ENCODE measurements around the gene SLC25A12. TPM values are rescaled to one million over a fixed set of nuclear protein-coding genes. Genes with fewer than 3 reads are reported as not detected.
A peak's percentile ranks its signal among the peaks of the same experiment; 100 is the strongest.
"Not testable (repeated sequence)": the region's sequence is repeated elsewhere in the genome, so short reads cannot be mapped to it uniquely, and the experiment has no call there.

Gene SLC25A12
- total RNA-seq, 5 donors from 2014 or later (not counting 1 experiment from before 2014, with no cell fraction given): 11.7 to 19.0 (median 13.3) TPM

DNA sequence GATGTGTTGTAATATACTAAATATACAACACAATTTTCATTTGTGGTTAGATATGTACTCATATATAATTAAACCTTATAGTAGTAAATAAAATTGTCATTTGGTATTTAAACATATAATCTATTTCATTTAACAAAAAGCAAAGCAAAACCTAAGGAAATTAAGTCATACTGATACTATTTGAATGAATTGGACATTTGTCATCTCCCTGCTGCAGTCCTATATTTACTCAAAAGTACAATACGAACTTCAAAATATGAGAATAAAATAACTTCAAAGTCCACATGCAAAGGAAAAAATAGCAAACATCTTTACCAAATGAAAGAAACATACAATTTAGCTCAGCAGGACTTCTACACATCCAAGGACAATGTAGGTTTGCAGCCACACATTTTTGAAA, 16.4 kb upstream of the SLC25A12 start:
- Histone ChIP-seq H3K4me3 (ENCODE audit: control insufficient read depth in 1 of 2, extremely low read depth in 1 of 2, low read length in 1 of 2) (no peak overlapping the region), H3K27me3 (replicated peaks in 1 of 2; ENCODE audit: control insufficient read depth in 2 of 2, extremely low read depth in 1 of 2, insufficient read depth in 2 of 2, low read length in 1 of 2) (peaks cover 0 to 7% of the 10 kb centered on the region in 2 experiments), H3K9me3 (no peaks in the 10 kb centered on the region), H3K27ac (ENCODE audit: low read length) (no peak overlapping the region), H3K4me1 (ENCODE audit: control insufficient read depth in 1 of 2, extremely low read depth in 1 of 2, insufficient read depth in 2 of 2, low read length in 2 of 2) (no peaks in the 10 kb centered on the region), H3K36me3 (ENCODE audit: control insufficient read depth in 2 of 2, extremely low read depth in 1 of 2, insufficient read depth in 1 of 2, low read length in 1 of 2) (no peaks in the 10 kb centered on the region)
- no peaks in the 10 kb centered on the region for H3K4me1 Mint-ChIP-seq
- ATAC-seq (replicated peaks in 1 of 4) (no peak), DNase-seq (no peak)
- no peaks in the 10 kb centered on the region for H3K36me3 Mint-ChIP-seq
- no peak overlapping the region for H3K4me3 Mint-ChIP-seq
- no peaks in the 10 kb centered on the region for H3K9me3 Mint-ChIP-seq
- no peaks in the 10 kb centered on the region for H3K27me3 Mint-ChIP-seq
- CTCF ChIA-PET: no interaction called here
- no CpG with 5 or more reads among the region's 1 CpG for WGBS (ENCODE audit: insufficient coverage)
- no peak overlapping the region for H3K27ac Mint-ChIP-seq
- POLR2A ChIA-PET: no interaction called here

DNA sequence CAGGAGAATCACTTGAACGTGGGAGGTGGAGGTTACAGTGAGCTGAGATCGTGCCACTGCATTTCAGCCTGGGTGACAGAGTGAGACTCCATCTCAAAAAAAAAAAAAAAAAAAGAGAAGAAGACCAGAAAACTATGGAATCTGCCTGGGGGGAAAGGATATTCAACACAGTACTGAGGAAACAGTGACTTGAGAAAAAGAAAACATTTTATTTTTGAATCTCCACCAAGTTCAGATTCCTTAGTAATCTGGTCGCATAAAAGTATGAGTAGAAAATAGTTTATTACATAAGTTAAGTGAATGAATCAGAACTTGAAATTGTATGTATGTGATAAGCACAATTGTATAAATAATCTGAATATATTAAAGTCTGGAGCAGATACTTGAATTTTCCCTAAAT, 15.2 kb upstream of the SLC25A12 start:
- DNase-seq (no peak), ATAC-seq (replicated peaks in 1 of 4) (no peak)
- H3K4me1 Mint-ChIP-seq: no peaks in the 10 kb centered on the region
- no peak overlapping the region for H3K27ac Mint-ChIP-seq
- H3K9me3 Mint-ChIP-seq: no peaks in the 10 kb centered on the region
- Histone ChIP-seq H3K9me3 (no peaks in the 10 kb centered on the region), H3K36me3 (ENCODE audit: control insufficient read depth in 2 of 2, extremely low read depth in 1 of 2, insufficient read depth in 1 of 2, low read length in 1 of 2) (no peaks in the 10 kb centered on the region), H3K4me3 (ENCODE audit: control insufficient read depth in 1 of 2, extremely low read depth in 1 of 2, low read length in 1 of 2) (no peak overlapping the region), H3K27me3 (replicated peaks in 1 of 2; ENCODE audit: control insufficient read depth in 2 of 2, extremely low read depth in 1 of 2, insufficient read depth in 2 of 2, low read length in 1 of 2) (peaks cover 0 to 5% of the 10 kb centered on the region in 2 experiments), H3K27ac (ENCODE audit: low read length) (no peak overlapping the region), H3K4me1 (ENCODE audit: control insufficient read depth in 1 of 2, extremely low read depth in 1 of 2, insufficient read depth in 2 of 2, low read length in 2 of 2) (no peaks in the 10 kb centered on the region)
- no peaks in the 10 kb centered on the region for H3K36me3 Mint-ChIP-seq
- ChIA-PET POLR2A (no interaction called here), CTCF (no interaction called here)
- no CpG with 5 or more reads among the region's 3 CpGs for WGBS (ENCODE audit: insufficient coverage)
- no peak overlapping the region for H3K4me3 Mint-ChIP-seq
- peaks cover 5 to 9% of the 10 kb centered on the region in 2 donors for H3K27me3 Mint-ChIP-seq

DNA sequence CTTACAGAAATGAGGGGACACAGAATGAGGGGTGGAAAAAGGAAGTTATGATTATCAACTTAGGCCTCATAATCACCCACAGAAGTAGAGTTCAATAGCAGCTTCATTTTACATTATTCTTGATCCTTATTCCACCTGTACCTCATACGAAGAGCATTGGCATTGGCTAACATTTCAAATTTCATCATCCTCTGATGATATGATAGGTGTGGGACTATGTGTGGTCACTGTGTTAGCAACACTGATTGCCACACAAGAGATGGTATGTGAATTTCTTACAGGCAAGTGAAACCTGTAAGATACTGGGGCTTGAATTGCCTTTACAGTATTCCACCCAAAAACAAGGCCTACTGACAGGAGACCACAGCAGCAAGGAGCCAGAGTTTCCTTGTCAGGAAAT, 14.2 kb upstream of the SLC25A12 start:
- Mint-ChIP-seq H3K27ac (no peak overlapping the region), H3K4me1 (no peaks in the 10 kb centered on the region), H3K9me3 (no peaks in the 10 kb centered on the region), H3K4me3 (no peak overlapping the region), H3K27me3 (peaks cover 6 to 17% of the 10 kb centered on the region in 2 donors), H3K36me3 (no peaks in the 10 kb centered on the region)
- ChIA-PET POLR2A (no interaction called here), CTCF (interaction anchor here in 1 of 2 donors (0.6 kb wide), 1 partner anchor 199 kb away, joined by 9 read pairs; no protein-coding TSS in a partner anchor)
- Histone ChIP-seq H3K36me3 (ENCODE audit: control insufficient read depth in 2 of 2, extremely low read depth in 1 of 2, insufficient read depth in 1 of 2, low read length in 1 of 2) (no peaks in the 10 kb centered on the region), H3K27me3 (replicated peaks in 1 of 2; ENCODE audit: control insufficient read depth in 2 of 2, extremely low read depth in 1 of 2, insufficient read depth in 2 of 2, low read length in 1 of 2) (peaks cover 0 to 5% of the 10 kb centered on the region in 2 experiments), H3K9me3 (no peaks in the 10 kb centered on the region), H3K27ac (ENCODE audit: low read length) (no peak overlapping the region), H3K4me1 (ENCODE audit: control insufficient read depth in 1 of 2, extremely low read depth in 1 of 2, insufficient read depth in 2 of 2, low read length in 2 of 2) (no peaks in the 10 kb centered on the region), H3K4me3 (ENCODE audit: control insufficient read depth in 1 of 2, extremely low read depth in 1 of 2, low read length in 1 of 2) (no peak overlapping the region)
- no CpG with 5 or more reads among the region's 1 CpG for WGBS (ENCODE audit: insufficient coverage)
- ATAC-seq (replicated peaks in 1 of 4) (no peak), DNase-seq (no peak)

DNA sequence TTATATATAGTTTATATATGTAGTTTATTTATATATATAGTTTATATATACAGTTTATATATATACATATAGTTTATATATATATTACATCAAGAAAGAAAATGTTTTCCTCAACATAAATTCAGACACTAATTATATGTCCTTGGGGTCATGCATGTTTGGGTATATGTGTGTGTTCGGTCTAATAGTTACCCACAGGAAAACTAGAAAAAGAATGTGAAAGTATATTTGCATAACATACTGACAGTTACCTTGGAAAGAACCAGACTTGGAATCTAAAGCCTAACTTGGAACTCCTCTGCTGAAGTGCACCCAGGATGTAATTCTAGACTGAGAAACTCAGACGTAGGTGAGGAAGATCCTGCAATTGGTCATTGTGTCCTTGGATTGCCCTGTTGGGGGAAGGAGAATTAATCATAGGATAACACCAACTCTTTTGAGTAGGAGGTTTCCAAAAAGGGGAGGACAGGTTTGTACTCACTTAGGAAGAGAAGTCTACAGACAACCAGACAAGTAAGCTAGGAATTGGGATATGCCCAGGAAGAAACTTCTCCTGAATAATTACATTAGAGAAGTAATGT, 8.9 kb upstream of the SLC25A12 start:
- WGBS (ENCODE audit: insufficient coverage): no CpG with 5 or more reads among the region's 2 CpGs
- peaks cover 0 to 2% of the 10 kb centered on the region in 2 experiments for H3K27me3 ChIP-seq (replicated peaks in 1 of 2; ENCODE audit: control insufficient read depth in 2 of 2, extremely low read depth in 1 of 2, insufficient read depth in 2 of 2, low read length in 1 of 2)
- no peaks in the 10 kb centered on the region for H3K9me3 Mint-ChIP-seq
- no peaks in the 10 kb centered on the region for H3K4me1 ChIP-seq (ENCODE audit: control insufficient read depth in 1 of 2, extremely low read depth in 1 of 2, insufficient read depth in 2 of 2, low read length in 2 of 2)
- H3K4me3 Mint-ChIP-seq: no peak overlapping the region
- H3K36me3 Mint-ChIP-seq: no peaks in the 10 kb centered on the region
- H3K27me3 Mint-ChIP-seq: peaks cover 8 to 21% of the 10 kb centered on the region in 2 donors
- DNase-seq: no peak
- POLR2A ChIA-PET: interaction anchor here in 1 of 2 donors (0.6 kb wide), 1 partner anchor 12 kb away, joined by 3 read pairs; no protein-coding TSS in a partner anchor
- H3K27ac Mint-ChIP-seq: no peak overlapping the region
- no peak for ATAC-seq (replicated peaks in 1 of 4)
- H3K36me3 ChIP-seq (ENCODE audit: control insufficient read depth in 2 of 2, extremely low read depth in 1 of 2, insufficient read depth in 1 of 2, low read length in 1 of 2): no peaks in the 10 kb centered on the region
- no peaks in the 10 kb centered on the region for H3K9me3 ChIP-seq
- no peak overlapping the region for H3K4me3 ChIP-seq (ENCODE audit: control insufficient read depth in 1 of 2, extremely low read depth in 1 of 2, low read length in 1 of 2)
- H3K27ac ChIP-seq (ENCODE audit: low read length): no peak overlapping the region
- CTCF ChIA-PET: no interaction called here
- no peaks in the 10 kb centered on the region for H3K4me1 Mint-ChIP-seq

DNA sequence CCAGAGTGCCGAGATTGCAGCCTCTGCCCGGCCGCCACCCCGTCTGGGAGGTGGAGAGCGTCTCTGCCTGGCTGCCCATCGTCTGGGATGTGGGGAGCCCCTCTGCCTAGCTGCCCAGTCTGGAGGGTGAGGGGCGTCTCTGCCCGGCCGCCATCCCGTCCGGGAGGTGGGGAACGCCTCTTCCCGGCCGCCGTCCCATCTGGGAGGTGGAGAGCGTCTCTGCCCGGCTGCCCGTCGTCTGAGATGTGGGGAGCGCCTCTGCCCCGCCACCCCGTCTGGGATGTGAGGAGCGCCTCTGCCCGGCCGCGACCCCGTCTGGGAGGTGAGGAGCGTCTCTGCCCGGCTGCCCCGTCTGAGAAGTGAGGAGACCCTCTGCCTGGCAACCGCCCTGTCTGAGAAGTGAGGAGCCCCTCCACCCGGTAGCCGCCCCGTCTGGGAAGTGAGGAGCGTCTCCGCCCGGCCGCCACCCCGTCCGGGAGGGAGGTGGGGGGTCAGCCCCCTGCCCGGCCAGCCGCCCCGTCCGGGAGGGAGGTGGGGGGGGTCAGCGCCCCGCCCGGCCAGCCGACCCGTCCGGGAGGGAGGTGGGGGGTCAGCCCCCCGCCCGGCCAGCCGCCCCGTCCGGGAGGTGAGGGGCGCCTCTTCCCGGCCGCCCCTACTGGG, 5.7 kb upstream of the SLC25A12 start:
- H3K27me3 Mint-ChIP-seq: peaks cover 3 to 17% of the 10 kb centered on the region in 2 donors
- POLR2A ChIA-PET: interaction anchor here in 1 of 2 donors (0.7 kb wide), 1 partner anchor 20 kb away, joined by 3 read pairs; no protein-coding TSS in a partner anchor
- ATAC-seq (replicated peaks in 1 of 4); H3K27me3 ChIP-seq (replicated peaks in 1 of 2; ENCODE audit: control insufficient read depth in 2 of 2, extremely low read depth in 1 of 2, insufficient read depth in 2 of 2, low read length in 1 of 2); H3K4me1 ChIP-seq (ENCODE audit: control insufficient read depth in 1 of 2, extremely low read depth in 1 of 2, insufficient read depth in 2 of 2, low read length in 2 of 2); H3K4me3 Mint-ChIP-seq; H3K36me3 Mint-ChIP-seq; H3K27ac Mint-ChIP-seq; H3K27ac ChIP-seq (ENCODE audit: low read length); H3K4me1 Mint-ChIP-seq; H3K9me3 Mint-ChIP-seq; DNase-seq; H3K36me3 ChIP-seq (ENCODE audit: control insufficient read depth in 2 of 2, extremely low read depth in 1 of 2, insufficient read depth in 1 of 2, low read length in 1 of 2); H3K9me3 ChIP-seq; CTCF ChIA-PET; H3K4me3 ChIP-seq (ENCODE audit: control insufficient read depth in 1 of 2, extremely low read depth in 1 of 2, low read length in 1 of 2): not testable (repeated sequence)
- 100% methylated on average over 2 of the region's 58 CpGs for WGBS (ENCODE audit: insufficient coverage)

DNA sequence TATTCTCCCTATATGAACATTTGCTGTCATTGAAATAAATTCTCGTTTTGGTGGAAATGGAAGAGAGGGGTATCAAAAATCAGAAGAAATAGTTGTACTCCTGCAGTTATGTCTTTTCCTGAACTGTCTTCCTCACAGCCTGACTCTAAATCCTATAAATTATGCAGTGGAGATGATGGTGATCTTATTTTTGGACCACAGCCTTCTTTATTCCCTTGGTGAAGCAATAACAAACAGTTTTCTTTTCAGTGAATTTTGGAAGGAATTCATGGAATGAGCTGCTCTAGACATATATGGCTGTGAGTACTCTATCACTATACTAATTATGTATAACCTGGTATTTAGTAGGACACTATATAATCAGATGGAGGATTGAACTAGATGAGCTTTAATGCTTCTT, 1.7 kb upstream of the SLC25A12 start:
- ChIA-PET CTCF (no interaction called here), POLR2A (interaction anchor here in 1 of 2 donors (0.6 kb wide), 1 partner anchor 82 kb away, joined by 3 read pairs; no protein-coding TSS in a partner anchor)
- DNase-seq (no peak), ATAC-seq (replicated peaks in 1 of 4) (no peak)
- Histone ChIP-seq H3K4me1 (ENCODE audit: control insufficient read depth in 1 of 2, extremely low read depth in 1 of 2, insufficient read depth in 2 of 2, low read length in 2 of 2) (peaks cover 10 to 14% of the 10 kb centered on the region in 2 experiments), H3K27ac (ENCODE audit: low read length) (no peak overlapping the region), H3K36me3 (ENCODE audit: control insufficient read depth in 2 of 2, extremely low read depth in 1 of 2, insufficient read depth in 1 of 2, low read length in 1 of 2) (peaks cover 0 to 3% of the 10 kb centered on the region in 2 donors), H3K4me3 (ENCODE audit: control insufficient read depth in 1 of 2, extremely low read depth in 1 of 2, low read length in 1 of 2) (no peak overlapping the region), H3K27me3 (replicated peaks in 1 of 2; ENCODE audit: control insufficient read depth in 2 of 2, extremely low read depth in 1 of 2, insufficient read depth in 2 of 2, low read length in 1 of 2) (peaks cover 0 to 9% of the 10 kb centered on the region in 2 experiments), H3K9me3 (no peaks in the 10 kb centered on the region)
- no CpG with 5 or more reads among the region's 1 CpG for WGBS (ENCODE audit: insufficient coverage)
- Mint-ChIP-seq H3K27me3 (no peaks in the 10 kb centered on the region), H3K36me3 (peaks cover 9% of the 10 kb centered on the region), H3K27ac (no peak overlapping the region), H3K9me3 (no peaks in the 10 kb centered on the region), H3K4me1 (peaks cover 35 to 37% (median 36%) of the 10 kb centered on the region in 3 donors), H3K4me3 (peak overlapping the region in 1 of 3 donors; percentile 98)

Data from T-cell (primary cell).